Mesendoderm (in vitro differentiated cells): ENCODE data around the gene STRAP.
"Not testable (repeated sequence)": the region's sequence is repeated elsewhere in the genome, so short reads cannot be mapped to it uniquely, and the experiment has no call there.

Experiments used
- DNase-seq: peaks from one replicate; pipeline ENCODE4 v3.0.0; 2013
- H2AK5ac ChIP-seq: 2 replicates; pipeline ENCODE4 v1.6.1; 2013; ENCODE audit warnings: low read length, inconsistent platforms
- H2BK120ac ChIP-seq: 2 replicates; pipeline ENCODE4 v1.6.1; 2013; ENCODE audit warnings: low read depth, mild to moderate bottlenecking, low read length, moderate library complexity, mixed read lengths
- H2BK15ac ChIP-seq: replicated peaks from 2 replicates; pipeline ENCODE4 v1.6.1; 2013; ENCODE audit warnings: low read depth, mild to moderate bottlenecking, moderate library complexity
- H2BK5ac ChIP-seq: 2 replicates; pipeline ENCODE4 v1.6.1; 2013; ENCODE audit warnings: low read length, inconsistent platforms
- H3K18ac ChIP-seq: 2 replicates; pipeline ENCODE4 v1.6.1; 2013; ENCODE audit warnings: mild to moderate bottlenecking, low read length, mixed read lengths
- H3K23ac ChIP-seq: one replicate; pipeline ENCODE4 v1.6.1; 2013; ENCODE audit warnings: low read length
- H3K27ac ChIP-seq: 2 replicates; pipeline ENCODE4 v1.5.1; 2013; ENCODE audit warnings: low read depth, mild to moderate bottlenecking, inconsistent platforms, low read length, moderate library complexity
- H3K27me3 ChIP-seq: 2 replicates; pipeline ENCODE4 v1.6.1; 2013; ENCODE audit warnings: low read length, control low read depth, mild to moderate bottlenecking, inconsistent platforms; ENCODE audit not compliant: insufficient read depth, poor library complexity
- H3K36me3 ChIP-seq: 2 replicates; pipeline ENCODE4 v1.6.1; 2013; ENCODE audit warnings: low read length, inconsistent platforms; ENCODE audit not compliant: control insufficient read depth, insufficient read depth
- H3K4ac ChIP-seq: one replicate; pipeline ENCODE4 v1.6.1; 2013; ENCODE audit warnings: low read depth, mild to moderate bottlenecking, low read length, moderate library complexity
- H3K4me1 ChIP-seq: 2 replicates; pipeline ENCODE4 v1.6.1; 2013; ENCODE audit warnings: low read depth, low read length, inconsistent platforms; ENCODE audit not compliant: control insufficient read depth
- H3K4me2 ChIP-seq: 2 replicates; pipeline ENCODE4 v1.6.1; 2013; ENCODE audit warnings: low read length
- H3K4me3 ChIP-seq: 2 replicates; pipeline ENCODE4 v1.5.1; 2013; ENCODE audit warnings: mild to moderate bottlenecking, low read length
- H3K56ac ChIP-seq: one replicate; pipeline ENCODE4 v1.6.1; 2013; ENCODE audit warnings: low read length
- H3K79me1 ChIP-seq: 2 replicates; pipeline ENCODE4 v1.6.1; 2013; ENCODE audit warnings: low read length, inconsistent platforms
- H3K79me2 ChIP-seq: 2 replicates; pipeline ENCODE4 v1.6.1; 2013; ENCODE audit warnings: mild to moderate bottlenecking, low read length; ENCODE audit not compliant: control insufficient read depth, insufficient read depth
- H3K9ac ChIP-seq: 2 replicates; pipeline ENCODE4 v1.6.1; 2013; ENCODE audit warnings: low read length, inconsistent platforms
- H4K5ac ChIP-seq: one replicate; pipeline ENCODE4 v1.6.1; 2013; ENCODE audit warnings: low read length
- H4K8ac ChIP-seq: one replicate; pipeline ENCODE4 v1.6.1; 2013; ENCODE audit warnings: low read depth, mild to moderate bottlenecking, control low read depth, low read length, moderate library complexity
- WGBS: extraction: QIAGEN DNeasy Blood & Tissue Kit; methylation state at CpG from one replicate; pipeline ENCODE4 v1.1.7; 2013; ENCODE audit warnings: low lambda C conversion rate, missing lambda C conversion rate; ENCODE audit not compliant: insufficient coverage; ENCODE audit errors: extremely low coverage; 5-methylcytosine and 5-hydroxymethylcytosine counted together

STRAP gene

DNA sequence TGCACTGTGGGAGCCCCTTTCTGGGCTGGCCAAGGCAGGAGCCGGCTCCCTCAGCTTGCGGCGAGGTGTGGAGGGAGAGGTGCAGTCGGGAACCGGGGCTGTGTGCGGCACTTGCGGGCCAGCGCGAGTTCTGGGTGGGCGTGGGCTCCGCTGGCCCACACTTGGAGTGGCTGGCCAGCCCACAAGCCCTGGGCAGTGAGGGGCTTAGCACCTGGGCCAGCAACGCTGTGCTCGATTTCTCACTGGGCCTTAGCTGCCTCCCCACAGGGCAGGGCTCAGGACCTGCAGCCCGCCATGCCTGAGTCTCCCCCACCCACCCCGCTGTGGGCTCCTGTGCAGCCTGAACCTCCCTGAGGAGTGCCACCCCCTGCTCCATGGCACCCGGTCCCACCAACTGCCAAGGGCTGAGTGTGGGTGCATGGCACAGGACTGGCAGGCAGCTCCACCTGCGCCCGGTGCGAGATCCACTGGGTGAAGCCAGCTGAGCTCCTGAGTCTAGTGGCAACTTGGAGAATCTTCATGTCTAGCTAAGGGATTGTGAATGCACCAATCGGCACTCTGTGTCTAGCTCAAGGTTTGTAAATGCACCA is 7.5 kb upstream of the STRAP start:
- H3K27me3 ChIP-seq, H4K5ac ChIP-seq, H3K79me1 ChIP-seq, H3K79me2 ChIP-seq, H3K56ac ChIP-seq, H4K8ac ChIP-seq, H2BK15ac ChIP-seq, H3K4ac ChIP-seq, H3K9ac ChIP-seq, H3K27ac ChIP-seq, H2AK5ac ChIP-seq, H3K23ac ChIP-seq, H3K18ac ChIP-seq, H3K4me1 ChIP-seq, H3K36me3 ChIP-seq, H2BK5ac ChIP-seq, DNase-seq, H2BK120ac ChIP-seq, H3K4me2 ChIP-seq, H3K4me3 ChIP-seq: not testable (repeated sequence)
- no CpG with 5 or more reads among the region's 20 CpGs for WGBS

DNA sequence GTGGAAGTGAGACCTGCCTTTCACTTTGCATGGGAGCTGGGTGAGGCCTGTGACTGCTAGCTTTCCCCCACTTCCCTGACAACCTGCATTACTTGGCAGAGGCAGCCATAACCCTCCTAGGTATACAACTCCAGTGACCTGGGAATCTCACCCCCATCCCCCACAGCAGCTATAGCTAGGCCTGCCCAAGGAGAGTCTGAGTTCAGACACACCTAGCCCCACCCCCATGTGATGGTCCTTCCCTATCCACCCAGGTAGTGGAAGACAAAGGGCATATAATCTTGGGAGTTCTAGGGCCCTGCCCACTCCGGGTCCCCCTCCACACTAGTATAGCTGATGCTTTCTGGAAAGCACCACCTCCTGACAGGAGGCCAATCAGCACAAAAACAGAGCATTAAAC is 6.3 kb upstream of the STRAP start:
- Histone ChIP-seq H3K4ac (no peak overlapping the region), H4K8ac (no peak overlapping the region), H3K36me3 (no peaks in the 10 kb centered on the region), H4K5ac (no peak overlapping the region), H3K4me3 (no peak overlapping the region), H3K79me2 (no peaks in the 10 kb centered on the region), H3K23ac (no peak overlapping the region), H3K79me1 (no peaks in the 10 kb centered on the region), H3K27ac (no peak overlapping the region), H3K18ac (no peak overlapping the region), H2BK15ac (no peak overlapping the region), H2BK120ac (no peak overlapping the region), H2BK5ac (no peak overlapping the region), H3K4me2 (no peak overlapping the region), H3K27me3 (no peaks in the 10 kb centered on the region), H3K4me1 (no peaks in the 10 kb centered on the region), H3K56ac (no peak overlapping the region), H2AK5ac (no peak overlapping the region), H3K9ac (no peak overlapping the region)
- DNase-seq: no peak
- no CpG with 5 or more reads among the region's 1 CpG for WGBS

DNA sequence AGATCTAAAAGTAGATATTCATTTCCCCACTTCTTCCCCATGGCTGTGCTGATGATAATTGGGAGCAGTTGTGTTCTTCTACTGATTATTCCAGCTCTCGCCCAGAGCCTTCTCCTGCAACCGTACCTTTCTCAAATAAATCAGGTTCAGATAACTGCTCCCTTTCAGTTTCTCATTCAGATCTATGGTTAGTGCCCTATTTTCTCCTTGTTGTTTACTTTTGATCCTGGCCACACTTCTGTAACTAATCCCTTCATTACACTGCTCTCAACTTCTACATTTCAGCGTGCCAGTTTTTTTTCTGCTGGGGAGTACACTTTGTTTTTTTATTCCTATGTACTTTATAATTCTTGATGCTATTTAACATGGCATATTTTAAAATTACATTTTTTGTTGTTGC is 2.8 kb upstream of the STRAP start:
- H3K56ac ChIP-seq: no peak overlapping the region
- H3K27ac ChIP-seq: no peak overlapping the region
- no peak overlapping the region for H3K18ac ChIP-seq
- no peak overlapping the region for H3K4me3 ChIP-seq
- no peak overlapping the region for H4K8ac ChIP-seq
- H3K4me1 ChIP-seq: no peaks in the 10 kb centered on the region
- H3K27me3 ChIP-seq: no peaks in the 10 kb centered on the region
- no peak overlapping the region for H2BK15ac ChIP-seq
- no peak overlapping the region for H3K4me2 ChIP-seq
- no CpG with 5 or more reads among the region's 3 CpGs for WGBS
- peaks cover 18% of the 10 kb centered on the region for H3K79me2 ChIP-seq
- H3K79me1 ChIP-seq: peaks cover 2% of the 10 kb centered on the region
- H2BK5ac ChIP-seq: no peak overlapping the region
- H3K4ac ChIP-seq: peak overlapping the region; percentile 6
- DNase-seq: no peak
- no peak overlapping the region for H3K23ac ChIP-seq
- H4K5ac ChIP-seq: no peak overlapping the region
- H3K36me3 ChIP-seq: no peaks in the 10 kb centered on the region
- H2AK5ac ChIP-seq: no peak overlapping the region
- H3K9ac ChIP-seq: no peak overlapping the region
- no peak overlapping the region for H2BK120ac ChIP-seq

DNA sequence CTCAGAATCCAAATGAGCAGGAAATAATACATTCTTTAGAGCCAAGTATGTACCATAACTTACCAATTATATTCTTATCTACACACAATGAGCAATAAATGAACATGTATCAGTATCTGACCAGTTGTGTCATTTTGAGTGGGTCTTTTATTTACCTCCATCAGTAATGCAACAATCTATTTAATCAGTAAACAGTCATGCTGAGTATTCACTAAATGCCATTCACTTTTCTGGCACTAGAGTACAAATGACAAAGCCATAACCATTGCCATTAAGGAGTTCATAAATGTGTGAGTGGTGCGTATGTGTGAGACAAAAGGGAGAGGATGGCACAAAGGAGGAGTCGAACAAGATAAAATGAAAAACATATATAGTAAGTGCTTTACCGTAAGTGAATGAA is 1.5 kb upstream of the STRAP start:
- H3K36me3 ChIP-seq: no peaks in the 10 kb centered on the region
- H4K5ac ChIP-seq: no peak overlapping the region
- no peak overlapping the region for H3K56ac ChIP-seq
- H2BK120ac ChIP-seq: no peak overlapping the region
- no peak overlapping the region for H2BK5ac ChIP-seq
- H3K23ac ChIP-seq: no peak overlapping the region
- H3K18ac ChIP-seq: no peak overlapping the region
- H3K27me3 ChIP-seq: no peaks in the 10 kb centered on the region
- H3K4ac ChIP-seq: no peak overlapping the region
- no peak overlapping the region for H2AK5ac ChIP-seq
- H3K9ac ChIP-seq: no peak overlapping the region
- no peak overlapping the region for H3K27ac ChIP-seq
- no peak overlapping the region for H3K4me3 ChIP-seq
- no peaks in the 10 kb centered on the region for H3K4me1 ChIP-seq
- H3K79me2 ChIP-seq: peaks cover 30% of the 10 kb centered on the region
- no peak overlapping the region for H2BK15ac ChIP-seq
- no peak overlapping the region for H3K4me2 ChIP-seq
- peaks cover 2% of the 10 kb centered on the region for H3K79me1 ChIP-seq
- no CpG with 5 or more reads among the region's 3 CpGs for WGBS
- no peak overlapping the region for H4K8ac ChIP-seq
- DNase-seq: no peak

- H3K56ac ChIP-seq: peak overlapping the region; percentile 80
- H3K4ac ChIP-seq: no peak overlapping the region
- peak overlapping the region; percentile 86 for H3K9ac ChIP-seq
- no peaks in the 10 kb centered on the region for H3K27me3 ChIP-seq
- peak overlapping the region; percentile 75 for H3K4me2 ChIP-seq
- H2BK5ac ChIP-seq: no peak overlapping the region
- no peak for DNase-seq
- peaks cover 52% of the 10 kb centered on the region for H3K79me2 ChIP-seq
- no peak overlapping the region for H3K27ac ChIP-seq
- H2AK5ac ChIP-seq: no peak overlapping the region
- no peak overlapping the region for H3K18ac ChIP-seq
- peaks cover 6% of the 10 kb centered on the region for H3K79me1 ChIP-seq
- H3K23ac ChIP-seq: no peak overlapping the region
- H3K4me3 ChIP-seq: peak overlapping the region; percentile 98
- no peaks in the 10 kb centered on the region for H3K4me1 ChIP-seq
- H4K8ac ChIP-seq: no peak overlapping the region
- no peak overlapping the region for H2BK120ac ChIP-seq
- H4K5ac ChIP-seq: no peak overlapping the region
- no peak overlapping the region for H2BK15ac ChIP-seq
- no CpG with 5 or more reads among the region's 6 CpGs for WGBS
- peaks cover 3% of the 10 kb centered on the region for H3K36me3 ChIP-seq
Measured at GRCh38 chr12:15883536-15883935, 1.3 kb downstream of the STRAP start.

GRCh38 chr12:15886372-15887042 is 4.3 kb downstream of the STRAP start:
- Histone ChIP-seq H2AK5ac (no peak overlapping the region), H2BK120ac (no peak overlapping the region), H3K18ac (no peak overlapping the region), H3K79me2 (peaks cover 52% of the 10 kb centered on the region), H3K9ac (no peak overlapping the region), H3K79me1 (peaks cover 6% of the 10 kb centered on the region), H3K4me3 (no peak overlapping the region), H2BK5ac (no peak overlapping the region), H4K5ac (no peak overlapping the region), H3K4ac (no peak overlapping the region), H3K27me3 (no peaks in the 10 kb centered on the region), H3K23ac (no peak overlapping the region), H3K27ac (no peak overlapping the region), H3K36me3 (peaks cover 3% of the 10 kb centered on the region), H2BK15ac (no peak overlapping the region), H4K8ac (no peak overlapping the region), H3K56ac (no peak overlapping the region), H3K4me1 (no peaks in the 10 kb centered on the region), H3K4me2 (no peak overlapping the region)
- no peak for DNase-seq
- no CpG with 5 or more reads among the region's 7 CpGs for WGBS
